Glutamatergic neuron (in vitro differentiated cells): ENCODE data around the gene FOXO3. TPM values are rescaled to one million over a fixed set of nuclear protein-coding genes. Genes with fewer than 3 reads are reported as not detected.

ENCODE experiments used
- DNase-seq: peaks from one replicate; pipeline ENCODE4 v3.0.0; 2022
- H3K27ac Mint-ChIP-seq: one replicate; pipeline ENCODE4 v1.8.0; 2020; ENCODE audit warnings: mild to moderate bottlenecking, mixed read lengths, inconsistent platforms; ENCODE audit not compliant: unreplicated experiment
- H3K27me3 Mint-ChIP-seq: one replicate; pipeline ENCODE4 v1.8.0; 2020; ENCODE audit warnings: mild to moderate bottlenecking, moderate library complexity, mixed read lengths, inconsistent platforms; ENCODE audit not compliant: unreplicated experiment
- H3K36me3 Mint-ChIP-seq: one replicate; pipeline ENCODE4 v1.8.0; 2020; ENCODE audit warnings: mild to moderate bottlenecking, mixed read lengths, inconsistent platforms; ENCODE audit not compliant: unreplicated experiment
- H3K4me1 Mint-ChIP-seq: one replicate; pipeline ENCODE4 v1.8.0; 2020; ENCODE audit warnings: mild to moderate bottlenecking, low read depth, mixed read lengths, inconsistent platforms; ENCODE audit not compliant: unreplicated experiment
- H3K4me3 Mint-ChIP-seq: one replicate; pipeline ENCODE4 v1.8.0; 2020; ENCODE audit warnings: mild to moderate bottlenecking, mixed read lengths, inconsistent platforms; ENCODE audit not compliant: unreplicated experiment
- H3K9me3 Mint-ChIP-seq: one replicate; pipeline ENCODE4 v1.8.0; 2020; ENCODE audit warnings: mild to moderate bottlenecking, moderate library complexity, mixed read lengths, inconsistent platforms; ENCODE audit not compliant: unreplicated experiment
- total RNA-seq: library from RNA; stranded (reverse); fragmentation: NEBNext Ultra II Directional; extraction: Animal tissue kit (Norgen Biotek cat#: 25700); gene quantifications from one replicate; pipeline ENCODE4 v1.2.1, GENCODE V29; 2021; ENCODE audit not compliant: unreplicated experiment
- TF ChIP-seq, protein P1 (sequence below): fragments of 200-600 bp; sonication (generic); IDR thresholded peaks from one replicate; pipeline ENCODE4 v1.5.0; 2021; ENCODE audit not compliant: partially characterized antibody, unreplicated experiment

The FOXO3 gene
- total RNA-seq, 1 donor from 2014 or later, result 30.3 TPM

GRCh38 chr6:108612852-108613251, 52.1 kb downstream of the FOXO3 start:
- Mint-ChIP-seq H3K4me1 (peaks cover 3% of the 10 kb centered on the region), H3K27me3 (no peaks in the 10 kb centered on the region), H3K4me3 (no peak overlapping the region), H3K36me3 (peaks cover 7% of the 10 kb centered on the region), H3K27ac (no peak overlapping the region), H3K9me3 (peaks cover 4% of the 10 kb centered on the region)
- TF ChIP-seq, protein P1, sequence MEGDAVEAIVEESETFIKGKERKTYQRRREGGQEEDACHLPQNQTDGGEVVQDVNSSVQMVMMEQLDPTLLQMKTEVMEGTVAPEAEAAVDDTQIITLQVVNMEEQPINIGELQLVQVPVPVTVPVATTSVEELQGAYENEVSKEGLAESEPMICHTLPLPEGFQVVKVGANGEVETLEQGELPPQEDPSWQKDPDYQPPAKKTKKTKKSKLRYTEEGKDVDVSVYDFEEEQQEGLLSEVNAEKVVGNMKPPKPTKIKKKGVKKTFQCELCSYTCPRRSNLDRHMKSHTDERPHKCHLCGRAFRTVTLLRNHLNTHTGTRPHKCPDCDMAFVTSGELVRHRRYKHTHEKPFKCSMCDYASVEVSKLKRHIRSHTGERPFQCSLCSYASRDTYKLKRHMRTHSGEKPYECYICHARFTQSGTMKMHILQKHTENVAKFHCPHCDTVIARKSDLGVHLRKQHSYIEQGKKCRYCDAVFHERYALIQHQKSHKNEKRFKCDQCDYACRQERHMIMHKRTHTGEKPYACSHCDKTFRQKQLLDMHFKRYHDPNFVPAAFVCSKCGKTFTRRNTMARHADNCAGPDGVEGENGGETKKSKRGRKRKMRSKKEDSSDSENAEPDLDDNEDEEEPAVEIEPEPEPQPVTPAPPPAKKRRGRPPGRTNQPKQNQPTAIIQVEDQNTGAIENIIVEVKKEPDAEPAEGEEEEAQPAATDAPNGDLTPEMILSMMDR, result no peak
- DNase-seq, result no peak

- no peaks in the 10 kb centered on the region for H3K27me3 Mint-ChIP-seq
- H3K9me3 Mint-ChIP-seq, result peaks cover 4% of the 10 kb centered on the region
- no peak for DNase-seq
- no peak overlapping the region for H3K27ac Mint-ChIP-seq
- peaks cover 7% of the 10 kb centered on the region for H3K36me3 Mint-ChIP-seq
- no peak overlapping the region for H3K4me3 Mint-ChIP-seq
- TF ChIP-seq, protein P1, result no peak
- H3K4me1 Mint-ChIP-seq, result no peaks in the 10 kb centered on the region
These were observed 55.8 kb downstream of the FOXO3 start for GRCh38 chr6:108616544-108616943.

DNA sequence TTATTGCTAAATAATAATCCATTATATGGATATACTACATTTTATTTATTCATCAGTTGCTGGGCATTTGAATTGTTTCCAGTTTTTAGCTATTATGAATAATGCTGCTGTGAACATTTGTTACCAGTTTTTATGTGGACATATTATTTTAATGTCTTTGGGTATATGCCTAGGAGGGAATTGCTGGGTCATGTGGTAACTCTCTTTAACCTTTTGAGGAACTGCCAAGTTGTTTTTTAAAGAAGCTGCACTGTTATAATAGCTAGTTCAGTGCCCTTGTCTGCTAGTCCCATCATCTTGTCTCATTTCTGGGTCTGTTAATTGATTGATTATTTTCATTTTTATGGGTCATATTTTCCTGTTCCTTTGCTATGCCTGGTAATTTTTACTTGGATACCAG, 56.3 kb downstream of the FOXO3 start:
- TF ChIP-seq, protein P1, result no peak
- no peak overlapping the region for H3K27ac Mint-ChIP-seq

DNA sequence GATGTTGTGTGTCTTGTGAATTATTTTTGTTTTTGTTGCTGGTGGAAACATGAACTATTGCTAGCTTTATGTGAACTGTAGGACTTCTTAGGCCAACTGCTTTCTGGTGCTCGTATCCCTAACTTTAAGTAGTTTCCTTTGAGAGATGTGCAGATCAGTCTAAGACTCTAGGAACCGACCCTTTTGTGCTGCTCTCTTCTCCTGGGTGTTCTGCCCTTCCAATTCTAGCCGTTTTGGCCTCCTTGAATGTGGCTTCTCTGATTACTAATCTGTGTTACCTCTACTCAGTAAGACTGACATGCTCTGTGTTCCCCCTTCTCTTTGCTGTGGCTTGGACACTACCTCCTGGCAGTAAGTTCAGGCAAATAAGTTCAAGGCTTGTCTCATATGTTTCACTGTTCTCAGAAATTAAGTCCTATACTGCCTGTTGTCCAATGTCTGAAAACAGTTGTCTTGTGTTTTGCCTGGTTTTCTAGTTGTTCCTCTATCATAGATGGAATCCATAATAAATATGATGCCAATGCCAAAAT, 58.0 kb downstream of the FOXO3 start:
- no peaks in the 10 kb centered on the region for H3K36me3 Mint-ChIP-seq
- no peak overlapping the region for H3K27ac Mint-ChIP-seq
- H3K9me3 Mint-ChIP-seq, result peaks cover 2% of the 10 kb centered on the region
- H3K4me3 Mint-ChIP-seq, result no peak overlapping the region
- peaks cover 12% of the 10 kb centered on the region for H3K4me1 Mint-ChIP-seq
- TF ChIP-seq, protein P1, result no peak
- no peak for DNase-seq
- no peaks in the 10 kb centered on the region for H3K27me3 Mint-ChIP-seq

More for the DNA sequence above, 56.3 kb downstream of the FOXO3 start:
- Mint-ChIP-seq H3K36me3 (peaks cover 7% of the 10 kb centered on the region), H3K27me3 (no peaks in the 10 kb centered on the region), H3K4me3 (no peak overlapping the region), H3K9me3 (peaks cover 2% of the 10 kb centered on the region), H3K4me1 (peaks cover 1% of the 10 kb centered on the region)
- DNase-seq, result no peak

DNA sequence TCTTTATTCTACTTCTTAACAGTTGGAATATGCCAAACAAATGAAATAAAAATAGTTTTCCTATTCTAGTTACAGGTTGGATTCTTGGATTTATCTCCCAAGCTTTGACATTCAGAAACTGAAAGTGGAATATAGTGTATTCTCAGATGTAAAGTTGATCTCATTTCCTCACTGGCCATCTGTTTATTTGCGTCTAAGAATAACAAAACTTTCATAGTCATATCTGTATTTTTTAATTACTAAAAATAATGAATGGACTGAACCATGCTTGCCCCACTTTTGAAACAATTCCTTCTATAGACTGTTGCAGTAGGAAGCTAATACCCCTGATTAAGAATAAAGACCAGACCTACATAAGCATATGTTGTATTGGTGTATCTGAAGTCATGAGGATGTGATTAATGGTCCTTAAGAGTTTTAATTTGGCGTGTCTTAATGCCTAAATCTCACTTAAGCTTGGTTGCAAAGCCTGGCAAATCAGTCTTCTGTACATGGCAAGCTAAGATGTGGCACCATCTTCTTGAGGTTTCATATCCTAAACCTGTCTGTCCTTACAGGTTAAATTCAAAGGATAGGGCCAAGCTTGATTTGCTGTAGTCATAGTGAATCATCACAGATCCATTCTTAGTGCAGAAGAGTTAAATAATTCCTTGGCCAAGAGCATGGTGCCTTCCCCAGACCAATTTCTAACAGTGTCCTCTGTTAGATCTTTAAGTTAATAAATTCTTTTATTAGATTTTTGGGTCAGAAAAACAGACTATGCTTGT, 58.9 kb downstream of the FOXO3 start:
- Mint-ChIP-seq H3K27ac (no peak overlapping the region), H3K9me3 (peaks cover 2% of the 10 kb centered on the region), H3K4me3 (no peak overlapping the region), H3K27me3 (no peaks in the 10 kb centered on the region), H3K4me1 (peaks cover 12% of the 10 kb centered on the region), H3K36me3 (no peaks in the 10 kb centered on the region)
- TF ChIP-seq, protein P1, result no peak
- no peak for DNase-seq
